ENCODE results near the gene OR13H1.

- no peak for TF ChIP-seq CTCF (IDR thresholded peaks at IDR 0.05)
- no peak for TF ChIP-seq POLR2A (IDR thresholded peaks at IDR 0.05)
Observed at GRCh38 chrX:131521824-131522223, 22.1 kb upstream of the OR13H1 start.

All from Peyer's patch (tissue), 4 donors.